ENCODE results near the gene ZFHX3.

The ZFHX3 gene

GRCh38 chr16:72811188-72811720 lies 236.7 kb downstream of the ZFHX3 start:
- TF ChIP-seq TEAD4 (IDR thresholded peaks at IDR 0.05) (no peak), EP300 (IDR thresholded peaks at IDR 0.05; ENCODE audit: borderline replicate concordance) (no peak), CEBPB (IDR thresholded peaks at IDR 0.05) (no peak), EGR1 (IDR thresholded peaks at IDR 0.05) (no peak), FOXM1 (IDR thresholded peaks at IDR 0.05; ENCODE audit: borderline replicate concordance, low read depth) (no peak), ZBTB7A (IDR thresholded peaks at IDR 0.05; ENCODE audit: low read depth) (no peak), USF1 (IDR thresholded peaks at IDR 0.05) (no peak)
- TF ChIP-seq, protein P1, sequence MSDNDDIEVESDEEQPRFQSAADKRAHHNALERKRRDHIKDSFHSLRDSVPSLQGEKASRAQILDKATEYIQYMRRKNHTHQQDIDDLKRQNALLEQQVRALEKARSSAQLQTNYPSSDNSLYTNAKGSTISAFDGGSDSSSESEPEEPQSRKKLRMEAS (IDR thresholded peaks at IDR 0.05): no peak

- TF ChIP-seq CREB1 (IDR thresholded peaks at IDR 0.05; ENCODE audit: low read depth) (no peak), YY1 (IDR thresholded peaks at IDR 0.05; ENCODE audit: low read depth) (no peak), REST (IDR thresholded peaks at IDR 0.05; ENCODE audit: low read depth) (no peak), NFIC (IDR thresholded peaks at IDR 0.05) (no peak), ZBTB7A (IDR thresholded peaks at IDR 0.05; ENCODE audit: low read depth) (no peak), TAF1 (IDR thresholded peaks at IDR 0.05; ENCODE audit: low read depth) (no peak), TEAD4 (IDR thresholded peaks at IDR 0.05) (no peak), RAD21 (IDR thresholded peaks at IDR 0.05; ENCODE audit: low read depth) (no peak), EP300 (IDR thresholded peaks at IDR 0.05; ENCODE audit: borderline replicate concordance) (no peak), USF1 (IDR thresholded peaks at IDR 0.05) (no peak), FOXM1 (IDR thresholded peaks at IDR 0.05; ENCODE audit: borderline replicate concordance, low read depth) (no peak), EGR1 (IDR thresholded peaks at IDR 0.05) (no peak), CEBPB (IDR thresholded peaks at IDR 0.05) (no peak), TCF12 (IDR thresholded peaks at IDR 0.05; ENCODE audit: low read depth) (no peak)
- TF ChIP-seq, protein P1 (IDR thresholded peaks at IDR 0.05): no peak
Measured at GRCh38 chr16:72810480-72810879, 237.4 kb downstream of the ZFHX3 start.

GRCh38 chr16:72809446-72809845 lies 238.5 kb downstream of the ZFHX3 start:
- no peak for TF ChIP-seq NFIC (IDR thresholded peaks at IDR 0.05)
- no peak for TF ChIP-seq ZBTB7A (IDR thresholded peaks at IDR 0.05; ENCODE audit: low read depth)
- no peak for TF ChIP-seq YY1 (IDR thresholded peaks at IDR 0.05; ENCODE audit: low read depth)
- TF ChIP-seq, protein P1 (IDR thresholded peaks at IDR 0.05): no peak
- no peak for TF ChIP-seq EGR1 (IDR thresholded peaks at IDR 0.05)
- TF ChIP-seq TCF12 (IDR thresholded peaks at IDR 0.05; ENCODE audit: low read depth): no peak
- TF ChIP-seq TAF1 (IDR thresholded peaks at IDR 0.05; ENCODE audit: low read depth): no peak
- TF ChIP-seq EP300 (IDR thresholded peaks at IDR 0.05; ENCODE audit: borderline replicate concordance): no peak
- no peak for TF ChIP-seq REST (IDR thresholded peaks at IDR 0.05; ENCODE audit: low read depth)
- no peak for TF ChIP-seq CREB1 (IDR thresholded peaks at IDR 0.05; ENCODE audit: low read depth)
- TF ChIP-seq CEBPB (IDR thresholded peaks at IDR 0.05): no peak
- TF ChIP-seq TEAD4 (IDR thresholded peaks at IDR 0.05): no peak
- TF ChIP-seq USF1 (IDR thresholded peaks at IDR 0.05): no peak
- TF ChIP-seq RAD21 (IDR thresholded peaks at IDR 0.05; ENCODE audit: low read depth): no peak
- no peak for TF ChIP-seq FOXM1 (IDR thresholded peaks at IDR 0.05; ENCODE audit: borderline replicate concordance, low read depth)

DNA sequence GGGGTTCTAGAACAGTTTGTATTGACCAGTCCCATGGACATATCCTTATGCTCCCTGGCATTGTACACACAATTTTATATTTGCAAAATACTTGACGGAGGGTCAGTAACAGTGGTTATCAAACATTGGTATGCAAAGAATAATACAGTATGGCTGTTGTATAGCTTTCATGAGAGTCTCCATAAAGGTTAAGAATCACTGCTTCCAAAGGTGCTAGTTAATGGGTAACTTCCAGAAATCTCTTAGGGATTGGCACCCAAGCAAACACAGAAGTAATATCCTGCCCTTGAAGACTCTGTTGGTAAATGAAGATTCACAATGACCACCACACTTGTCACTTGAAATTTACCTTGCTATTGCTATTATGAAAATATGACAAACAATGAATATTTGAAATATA lies 239.2 kb downstream of the ZFHX3 start:
- TF ChIP-seq YY1 (IDR thresholded peaks at IDR 0.05; ENCODE audit: low read depth): no peak
- no peak for TF ChIP-seq CREB1 (IDR thresholded peaks at IDR 0.05; ENCODE audit: low read depth)
- no peak for TF ChIP-seq REST (IDR thresholded peaks at IDR 0.05; ENCODE audit: low read depth)
- no peak for TF ChIP-seq NFIC (IDR thresholded peaks at IDR 0.05)
- no peak for TF ChIP-seq ZBTB7A (IDR thresholded peaks at IDR 0.05; ENCODE audit: low read depth)
- no peak for TF ChIP-seq TEAD4 (IDR thresholded peaks at IDR 0.05)
- no peak for TF ChIP-seq CEBPB (IDR thresholded peaks at IDR 0.05)
- TF ChIP-seq, protein P1 (IDR thresholded peaks at IDR 0.05): no peak
- no peak for TF ChIP-seq TAF1 (IDR thresholded peaks at IDR 0.05; ENCODE audit: low read depth)
